HG03469 (cell line): ENCODE measurements around the gene MED12L.

Experiments used
- ATAC-seq: cut with Tn5 transposase; IDR thresholded peaks from one replicate; pipeline ENCODE4 v1.9.1; 2021; ENCODE audit warnings: mild to moderate bottlenecking, moderate library complexity, moderate number of reproducible peaks; ENCODE audit not compliant: unreplicated experiment

Gene MED12L

DNA sequence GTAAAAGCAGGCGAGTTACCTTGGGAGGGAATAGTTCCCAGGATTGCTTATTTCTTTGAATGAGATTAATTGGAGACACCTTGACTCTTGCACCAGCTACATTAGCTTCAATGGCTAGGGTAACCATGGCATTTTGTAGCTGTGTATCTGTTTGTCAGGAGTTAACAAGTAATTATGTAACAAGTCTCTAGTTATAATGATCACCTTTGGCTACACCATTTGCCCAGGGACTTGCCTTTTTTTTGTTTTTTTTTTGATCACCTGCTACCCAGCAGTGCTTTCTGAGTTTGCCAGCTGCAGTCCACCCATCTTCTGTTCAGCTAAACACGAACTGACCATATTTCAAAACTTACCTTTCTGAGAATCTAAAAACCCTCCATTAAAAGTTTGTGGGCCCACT lies 2.2 kb downstream of the MED12L start:
- no peak for ATAC-seq

GRCh38 chr3:151091685-151092345 lies 6.4 kb downstream of the MED12L start:
- ATAC-seq, result no peak

GRCh38 chr3:151093148-151093547 lies 7.7 kb downstream of the MED12L start:
- no peak for ATAC-seq

- no peak for ATAC-seq
These were observed 8.4 kb downstream of the MED12L start for GRCh38 chr3:151093905-151094304.

GRCh38 chr3:151096716-151097115 lies 11.3 kb downstream of the MED12L start:
- ATAC-seq, result no peak

DNA sequence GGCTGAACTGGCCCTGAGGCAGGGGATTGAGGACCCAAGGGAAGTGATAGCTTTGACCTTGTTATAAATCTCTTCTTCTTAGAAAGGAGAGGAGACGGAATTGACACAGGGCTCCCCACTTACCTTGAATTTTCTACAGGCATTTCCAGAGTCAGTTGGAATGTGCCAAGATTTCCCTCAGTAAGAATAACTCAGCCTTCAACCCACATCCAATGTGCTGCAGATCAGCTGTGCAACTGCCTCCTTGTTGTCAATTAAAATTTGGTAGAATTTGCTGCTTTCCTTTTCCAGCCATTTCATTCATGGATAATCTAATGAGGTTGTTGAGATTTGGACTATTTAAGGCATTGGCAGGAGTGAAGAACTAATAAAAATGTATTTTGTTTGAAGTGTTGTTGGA lies 14.6 kb downstream of the MED12L start:
- no peak for ATAC-seq

GRCh38 chr3:151101270-151101969 lies 16.0 kb downstream of the MED12L start:
- no peak for ATAC-seq

DNA sequence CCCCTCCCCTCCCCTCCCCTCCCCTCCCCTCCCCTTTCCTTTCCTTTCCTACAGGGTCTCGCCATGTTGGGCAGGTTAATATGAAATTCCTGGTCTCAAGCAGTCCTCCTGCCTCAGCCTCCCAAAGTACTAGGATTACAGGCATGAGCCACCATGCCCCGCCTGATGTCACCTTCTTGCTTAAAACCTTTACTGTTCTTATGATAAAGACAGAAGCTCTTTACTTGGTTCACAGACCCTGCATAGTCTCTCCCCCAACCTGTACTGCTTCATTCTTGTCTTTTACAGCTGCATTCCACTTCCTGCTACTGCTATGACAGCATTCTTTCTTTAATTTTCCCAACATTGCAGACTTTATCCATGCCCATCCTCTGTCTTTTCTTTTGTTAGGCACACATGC lies 20.8 kb downstream of the MED12L start:
- no peak for ATAC-seq

DNA sequence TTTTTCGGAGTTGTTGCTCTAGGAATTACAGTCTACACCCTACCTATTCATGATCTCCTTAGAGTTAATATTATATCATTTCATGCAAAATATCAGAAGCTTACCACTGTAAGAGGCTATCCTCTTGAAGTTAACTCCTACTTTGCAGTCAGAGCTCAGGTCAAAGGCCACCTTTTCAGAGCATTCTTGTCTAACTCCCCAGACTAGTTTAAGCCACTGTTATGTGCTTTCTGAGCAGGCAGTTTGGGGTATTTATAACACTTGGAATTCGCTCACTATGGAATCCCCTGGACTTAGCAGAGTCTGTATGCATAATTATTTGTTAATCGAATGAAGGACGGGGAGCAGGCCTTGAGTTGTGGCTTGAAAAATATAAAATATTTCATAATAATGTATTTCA lies 21.7 kb downstream of the MED12L start:
- no peak for ATAC-seq

DNA sequence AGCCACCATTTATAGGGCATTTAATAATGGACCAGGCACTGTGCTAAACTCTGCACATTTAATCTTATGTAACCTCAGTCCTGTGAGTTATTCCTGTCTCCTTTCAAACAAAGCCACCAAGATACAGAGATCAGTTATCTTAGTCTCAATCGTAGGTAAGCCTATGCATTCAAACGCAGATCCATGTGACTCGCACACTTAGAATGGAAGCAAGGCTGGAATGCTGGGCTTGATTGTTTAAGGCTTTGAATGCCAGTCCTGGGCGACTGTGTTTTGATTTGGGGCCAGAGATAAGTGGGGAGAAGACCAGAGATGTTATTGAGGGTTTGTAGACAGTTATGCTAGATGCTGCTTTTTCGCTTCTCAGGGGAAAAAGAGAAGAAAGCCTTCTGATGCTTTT lies 22.2 kb downstream of the MED12L start:
- no peak for ATAC-seq

DNA sequence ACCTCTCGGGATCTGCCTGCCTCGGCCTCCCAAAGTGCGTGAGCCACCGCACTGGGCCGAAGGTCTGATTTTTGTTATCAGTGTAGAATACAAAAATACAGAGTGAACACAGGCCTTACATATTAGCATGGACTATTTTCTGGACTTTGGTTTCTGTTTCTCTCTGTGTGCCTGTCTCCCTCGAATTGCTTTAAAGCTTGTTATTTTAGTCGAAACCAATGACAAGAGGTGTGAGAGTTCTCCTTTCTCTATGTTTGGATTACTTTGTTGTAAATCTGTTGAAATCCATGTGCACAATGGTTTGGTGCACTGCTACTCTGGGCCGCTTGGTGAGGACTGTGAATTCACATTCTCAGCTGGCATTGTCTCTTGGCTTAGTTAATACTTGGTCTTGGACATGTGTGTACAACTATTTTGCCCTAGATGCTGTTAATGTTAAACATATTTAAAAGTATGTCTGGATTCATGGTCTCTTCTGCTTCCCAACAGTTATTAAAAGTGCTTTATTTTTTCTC lies 23.9 kb downstream of the MED12L start:
- ATAC-seq, result no peak

DNA sequence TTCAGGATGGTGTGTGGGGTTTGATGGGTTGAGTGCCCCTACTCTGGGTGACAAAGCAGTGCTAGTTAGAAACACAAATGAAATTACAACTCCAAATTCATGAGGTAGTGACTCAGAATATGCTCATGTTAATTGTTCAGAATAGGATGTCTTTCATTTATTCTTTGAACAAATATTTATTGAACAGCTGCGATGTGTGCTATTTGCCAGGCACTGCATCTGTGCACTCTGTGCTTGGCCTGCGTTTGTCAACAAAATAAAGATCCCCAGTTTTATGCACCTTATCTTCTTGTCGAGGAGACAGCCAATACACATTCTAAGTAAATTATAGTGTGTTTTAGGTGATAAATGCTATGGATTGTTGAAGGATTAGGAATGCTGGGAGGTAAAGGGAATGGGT lies 27.3 kb downstream of the MED12L start:
- no peak for ATAC-seq

- no peak for ATAC-seq
These were observed 27.9 kb downstream of the MED12L start for GRCh38 chr3:151113343-151113742.

- ATAC-seq, result no peak
These were observed 31.6 kb downstream of the MED12L start for GRCh38 chr3:151117047-151117446.

GRCh38 chr3:151119188-151119587 lies 33.7 kb downstream of the MED12L start:
- ATAC-seq, result no peak

DNA sequence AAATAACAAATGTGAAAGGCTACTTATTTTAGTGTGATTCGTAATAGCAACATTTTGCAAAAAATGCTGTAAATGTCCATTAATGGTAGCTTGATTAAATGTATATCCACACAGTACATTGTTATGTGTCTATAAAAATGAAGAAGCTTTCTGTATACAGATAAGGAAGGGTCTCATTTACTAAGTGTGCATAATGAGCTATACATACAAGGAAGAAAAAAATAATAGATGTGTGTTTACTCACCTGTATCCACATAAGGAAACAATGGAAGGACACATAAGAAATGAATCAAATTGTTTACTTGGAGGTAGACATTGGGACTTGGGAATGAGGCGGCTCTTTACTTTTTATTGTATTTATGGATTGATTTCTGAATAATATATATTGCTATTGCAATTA lies 34.9 kb downstream of the MED12L start:
- ATAC-seq, result no peak

DNA sequence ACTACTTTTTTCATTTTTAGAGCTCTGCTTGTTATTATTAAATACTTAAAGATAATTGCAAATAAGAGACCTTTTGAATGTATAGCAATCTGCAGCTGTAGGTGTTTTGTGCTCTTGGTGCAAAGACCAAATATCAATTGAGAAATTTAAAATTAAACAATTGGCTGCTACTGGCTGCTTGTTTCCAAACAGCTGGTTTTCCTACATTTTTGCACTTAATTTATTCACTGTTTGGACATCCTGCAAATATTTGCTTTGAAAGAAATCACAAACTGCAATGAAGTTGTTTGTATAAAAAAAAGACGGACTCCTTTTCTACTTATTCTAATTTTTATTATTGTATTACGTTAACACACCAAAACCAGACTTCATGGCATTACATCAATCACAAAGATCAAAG lies 35.6 kb downstream of the MED12L start:
- no peak for ATAC-seq

GRCh38 chr3:151123827-151124226 lies 38.4 kb downstream of the MED12L start:
- no peak for ATAC-seq

- no peak for ATAC-seq
These were observed 39.0 kb downstream of the MED12L start for GRCh38 chr3:151124476-151124875.

DNA sequence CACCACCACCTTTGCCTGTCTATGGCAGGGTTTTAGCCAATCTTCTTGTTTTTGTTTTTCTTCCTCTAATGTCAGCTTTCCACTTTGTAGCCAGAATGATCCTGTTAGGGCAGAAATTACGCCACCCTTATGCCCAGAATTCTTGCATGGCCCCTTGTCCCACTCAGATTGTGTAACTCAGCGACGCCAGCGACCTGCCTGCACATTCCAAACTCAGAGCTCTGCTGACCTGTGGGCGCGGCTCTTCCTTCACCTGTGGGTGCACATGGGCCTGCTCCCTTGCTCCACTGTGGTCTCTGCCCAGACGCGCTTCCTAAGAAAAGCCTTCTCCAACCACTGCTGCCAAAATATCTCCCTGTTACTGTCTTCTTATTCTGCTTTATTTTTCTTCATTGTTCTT lies 45.0 kb downstream of the MED12L start:
- ATAC-seq, result no peak

DNA sequence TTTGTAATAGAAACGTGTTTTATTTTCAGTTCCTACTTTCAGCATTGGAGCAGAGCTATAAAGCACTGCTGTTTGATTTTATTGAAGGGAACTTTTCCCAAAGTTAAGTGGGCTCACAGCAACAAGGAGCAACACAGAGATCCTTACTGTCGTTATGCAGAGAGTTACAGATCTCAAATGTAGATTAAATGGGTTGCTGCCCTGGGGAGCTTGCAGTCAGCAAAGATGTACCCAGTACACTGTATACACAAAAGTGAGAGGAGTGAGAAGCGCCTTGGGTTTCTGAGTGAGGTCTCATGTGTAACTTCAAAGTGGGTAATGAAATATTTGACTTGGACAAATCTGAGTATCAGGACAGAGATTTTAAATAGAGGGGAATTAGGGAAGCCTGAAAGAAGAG lies 47.7 kb downstream of the MED12L start:
- no peak for ATAC-seq

DNA sequence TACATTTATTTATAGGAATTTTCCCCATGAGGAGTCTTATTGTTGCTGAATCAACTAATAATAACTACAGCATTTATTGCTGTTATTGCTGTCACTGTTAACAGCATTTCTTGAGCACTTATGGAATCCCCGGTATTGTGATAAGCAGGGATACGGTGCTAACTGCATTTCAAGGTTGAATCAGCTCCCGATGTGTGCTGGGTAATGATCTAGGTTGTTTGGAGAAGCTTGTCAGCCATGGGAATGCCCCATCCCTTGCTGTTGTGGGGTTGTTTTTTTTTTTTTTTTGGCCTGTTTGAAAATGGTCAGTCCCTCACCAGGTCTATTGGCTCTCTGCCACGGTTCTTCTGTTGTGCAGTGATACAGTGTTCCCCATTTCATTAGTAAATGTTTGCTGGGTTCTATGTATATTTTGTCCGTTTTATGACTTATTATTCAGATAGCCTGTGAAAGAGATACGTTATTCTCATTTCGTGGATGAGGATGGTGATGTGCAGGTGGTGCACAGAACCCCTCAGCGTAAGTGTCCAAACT lies 48.5 kb downstream of the MED12L start:
- ATAC-seq, result no peak
